HUES48 (cell line): ENCODE data around the gene KRT85.

ENCODE experiments used
- H3K27ac ChIP-seq: one replicate; pipeline ENCODE4 v1.7.0; 2013; ENCODE audit warnings: low read depth, low read length, inconsistent platforms
- H3K27me3 ChIP-seq: 2 replicates; pipeline ENCODE4 v1.6.1; 2013; ENCODE audit warnings: mild to moderate bottlenecking, low read length; ENCODE audit not compliant: control insufficient read depth, insufficient read depth
- H3K36me3 ChIP-seq: 2 replicates; pipeline ENCODE4 v1.6.1; 2013; ENCODE audit warnings: low read length; ENCODE audit not compliant: control insufficient read depth, insufficient read depth
- H3K4me1 ChIP-seq: 2 replicates; pipeline ENCODE4 v1.6.1; 2013; ENCODE audit warnings: mild to moderate bottlenecking, low read length; ENCODE audit not compliant: control insufficient read depth, insufficient read depth
- H3K4me3 ChIP-seq: 2 replicates; pipeline ENCODE4 v1.5.1; 2013; ENCODE audit warnings: mild to moderate bottlenecking, low read depth, low read length
- H3K9ac ChIP-seq: 2 replicates; pipeline ENCODE4 v1.6.1; 2013; ENCODE audit warnings: mild to moderate bottlenecking, low read depth, low read length, moderate library complexity
- H3K9me3 ChIP-seq: 2 replicates; pipeline ENCODE4 v1.6.1; 2013; ENCODE audit warnings: low read length; ENCODE audit not compliant: control insufficient read depth, insufficient read depth

The KRT85 gene

GRCh38 chr12:52380271-52380694 lies 13.0 kb upstream of the KRT85 start:
- H3K36me3 ChIP-seq, result no peaks in the 10 kb centered on the region
- no peak overlapping the region for H3K4me3 ChIP-seq

DNA sequence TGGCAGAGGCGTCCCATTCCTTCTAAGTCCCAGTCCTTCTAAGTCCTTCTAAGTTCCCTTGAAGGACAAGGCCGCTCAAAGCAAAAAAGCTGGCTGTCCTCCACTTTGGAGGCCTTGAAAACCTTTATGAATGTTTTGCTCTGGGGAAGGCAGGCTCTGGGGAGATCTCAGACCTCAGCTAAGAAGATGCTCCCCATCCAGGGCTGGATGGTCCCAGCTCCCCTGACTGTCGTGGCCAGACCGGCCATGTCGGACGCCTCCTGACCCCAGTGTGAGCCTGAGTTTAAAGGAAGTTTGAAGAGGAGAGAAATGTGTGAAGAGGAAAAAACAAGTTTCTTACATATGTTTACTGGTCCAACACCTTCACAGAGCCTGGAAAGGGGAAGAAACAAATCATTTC lies 12.3 kb upstream of the KRT85 start:
- H3K4me1 ChIP-seq, result no peaks in the 10 kb centered on the region
- no peaks in the 10 kb centered on the region for H3K36me3 ChIP-seq
- no peaks in the 10 kb centered on the region for H3K9me3 ChIP-seq
- H3K4me3 ChIP-seq, result no peak overlapping the region
- no peak overlapping the region for H3K27ac ChIP-seq
- H3K27me3 ChIP-seq, result no peaks in the 10 kb centered on the region
- H3K9ac ChIP-seq, result no peak overlapping the region

More at GRCh38 chr12:52380271-52380694, 13.0 kb upstream of the KRT85 start:
- Histone ChIP-seq H3K27me3 (no peaks in the 10 kb centered on the region), H3K4me1 (no peaks in the 10 kb centered on the region), H3K27ac (no peak overlapping the region), H3K9ac (no peak overlapping the region), H3K9me3 (no peaks in the 10 kb centered on the region)

DNA sequence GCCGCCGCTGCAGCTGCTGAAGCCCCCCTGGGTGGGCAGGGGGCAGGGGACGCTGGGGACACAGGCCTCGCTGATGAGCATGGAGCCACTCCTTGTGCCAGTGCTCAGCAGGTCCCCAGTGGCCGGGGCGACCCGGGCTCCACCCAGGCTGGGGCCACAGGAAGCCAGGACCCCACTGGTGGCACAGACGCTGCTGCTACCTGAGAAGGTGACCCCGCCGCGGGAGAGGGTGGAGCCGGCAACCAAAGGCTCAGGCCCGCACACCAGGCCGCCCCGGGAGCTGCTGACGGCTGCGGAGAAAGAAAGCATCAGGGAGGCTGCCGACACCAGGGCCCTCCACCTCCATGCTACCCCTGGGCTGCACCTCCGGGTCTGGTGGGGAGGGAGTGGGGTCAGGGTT lies 10.8 kb upstream of the KRT85 start:
- Histone ChIP-seq H3K27me3 (no peaks in the 10 kb centered on the region), H3K9me3 (no peaks in the 10 kb centered on the region)

GRCh38 chr12:52377266-52377665 lies 10.0 kb upstream of the KRT85 start:
- no peaks in the 10 kb centered on the region for H3K9me3 ChIP-seq
- H3K27me3 ChIP-seq, result no peaks in the 10 kb centered on the region
- no peak overlapping the region for H3K4me3 ChIP-seq
- no peak overlapping the region for H3K9ac ChIP-seq
- no peak overlapping the region for H3K27ac ChIP-seq
- H3K36me3 ChIP-seq, result no peaks in the 10 kb centered on the region
- H3K4me1 ChIP-seq, result no peaks in the 10 kb centered on the region

More for the DNA sequence above, 10.8 kb upstream of the KRT85 start:
- Histone ChIP-seq H3K36me3 (no peaks in the 10 kb centered on the region), H3K4me1 (no peaks in the 10 kb centered on the region), H3K9ac (no peak overlapping the region), H3K27ac (no peak overlapping the region), H3K4me3 (no peak overlapping the region)

DNA sequence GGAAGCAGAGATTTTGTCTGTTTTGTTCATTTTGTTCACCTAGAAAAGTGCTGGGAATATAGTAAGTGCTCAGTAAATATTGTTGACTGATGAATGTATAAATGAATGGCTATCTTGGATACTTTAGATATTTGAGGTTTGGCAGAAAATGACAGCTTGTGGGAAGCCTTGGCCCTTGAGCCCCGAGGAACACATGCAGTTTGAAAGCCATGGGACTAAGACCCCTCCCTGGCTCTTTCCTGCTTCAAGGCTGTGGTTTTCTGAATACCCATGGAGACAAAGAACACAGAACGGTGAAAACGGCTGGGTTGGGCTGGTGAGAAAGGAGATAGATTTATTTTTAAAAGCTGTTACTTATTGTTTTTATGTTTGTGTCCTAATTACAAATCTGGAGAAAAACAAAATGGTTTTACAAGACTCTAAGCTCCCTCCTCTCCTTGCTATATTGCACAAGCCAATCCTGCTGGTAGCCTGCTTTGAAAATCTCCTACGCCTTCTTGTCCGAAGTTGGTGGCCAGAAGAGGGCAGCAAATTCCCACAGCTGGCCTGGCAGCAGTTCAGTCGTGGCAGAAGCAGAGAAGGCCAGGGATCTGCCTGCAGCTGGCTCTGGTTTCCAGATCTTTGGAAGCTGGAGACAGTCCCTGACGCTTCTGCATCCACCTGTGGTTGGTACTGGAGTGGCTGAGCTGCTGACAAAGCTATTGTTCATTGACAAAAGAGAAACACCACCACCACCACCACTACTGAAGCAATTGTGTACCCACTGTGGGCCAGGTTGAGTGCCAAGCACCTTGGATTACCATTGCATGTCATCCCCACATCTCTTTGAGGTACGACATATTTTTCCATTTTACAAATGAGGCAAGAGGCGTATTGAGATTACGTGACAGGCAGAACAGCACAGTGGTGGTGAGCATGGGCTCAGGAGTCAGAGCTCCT lies 5.2 kb upstream of the KRT85 start:
- H3K36me3 ChIP-seq, result no peaks in the 10 kb centered on the region
- H3K4me1 ChIP-seq, result no peaks in the 10 kb centered on the region
- no peak overlapping the region for H3K27ac ChIP-seq
- no peaks in the 10 kb centered on the region for H3K27me3 ChIP-seq
- no peak overlapping the region for H3K9ac ChIP-seq
- H3K4me3 ChIP-seq, result no peak overlapping the region
- H3K9me3 ChIP-seq, result no peaks in the 10 kb centered on the region

GRCh38 chr12:52371716-52372115 lies 4.4 kb upstream of the KRT85 start:
- no peaks in the 10 kb centered on the region for H3K9me3 ChIP-seq
- no peak overlapping the region for H3K27ac ChIP-seq
- H3K4me3 ChIP-seq, result no peak overlapping the region
- no peak overlapping the region for H3K9ac ChIP-seq
- no peaks in the 10 kb centered on the region for H3K27me3 ChIP-seq
- no peaks in the 10 kb centered on the region for H3K36me3 ChIP-seq
- no peaks in the 10 kb centered on the region for H3K4me1 ChIP-seq

DNA sequence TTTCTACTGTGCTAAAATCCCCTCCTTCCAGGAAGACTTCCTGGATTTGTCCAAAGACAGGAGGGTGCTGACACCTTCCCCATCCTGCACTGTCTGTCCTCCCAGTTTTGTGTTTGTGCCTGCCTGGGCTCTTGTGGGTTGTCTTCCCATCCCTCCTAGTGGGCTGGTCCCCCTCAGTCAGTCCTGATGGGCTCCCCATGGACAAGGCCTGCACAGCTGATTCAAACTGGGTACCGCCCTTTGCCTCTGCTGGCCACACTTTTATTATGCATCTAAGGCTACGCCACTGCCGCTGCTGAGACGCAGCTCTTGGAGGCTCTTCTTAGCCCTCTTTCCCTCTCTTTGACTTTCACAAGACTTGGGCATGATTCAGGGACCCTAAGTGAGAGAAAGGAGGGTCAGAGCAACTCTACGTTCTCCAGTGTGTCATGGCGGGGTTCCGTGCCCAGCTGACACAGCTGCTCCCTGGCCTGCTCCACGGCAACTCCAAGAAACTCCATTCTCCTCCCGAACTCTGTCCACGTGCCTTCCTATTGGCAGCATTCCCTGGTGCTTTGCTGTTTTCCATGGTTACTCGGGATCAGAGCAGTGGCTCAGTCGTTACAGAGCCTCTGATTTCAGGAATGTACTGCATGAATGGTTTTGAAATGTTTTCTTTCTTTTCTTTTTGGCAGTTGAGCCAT lies 3.8 kb upstream of the KRT85 start:
- H3K36me3 ChIP-seq, result no peaks in the 10 kb centered on the region
- H3K9ac ChIP-seq, result no peak overlapping the region
- H3K4me3 ChIP-seq, result no peak overlapping the region
- no peaks in the 10 kb centered on the region for H3K4me1 ChIP-seq
- no peak overlapping the region for H3K27ac ChIP-seq
- H3K27me3 ChIP-seq, result no peaks in the 10 kb centered on the region
- no peaks in the 10 kb centered on the region for H3K9me3 ChIP-seq

GRCh38 chr12:52369809-52370208 lies 2.5 kb upstream of the KRT85 start:
- no peak overlapping the region for H3K9ac ChIP-seq
- H3K4me3 ChIP-seq, result no peak overlapping the region
- H3K36me3 ChIP-seq, result no peaks in the 10 kb centered on the region
- H3K4me1 ChIP-seq, result no peaks in the 10 kb centered on the region
- no peaks in the 10 kb centered on the region for H3K9me3 ChIP-seq
- H3K27me3 ChIP-seq, result no peaks in the 10 kb centered on the region; the same call in 1 of the 2 replicates
- no peak overlapping the region for H3K27ac ChIP-seq

- no peaks in the 10 kb centered on the region for H3K4me1 ChIP-seq
- no peaks in the 10 kb centered on the region; the same call in 1 of the 2 replicates for H3K27me3 ChIP-seq
- no peak overlapping the region for H3K27ac ChIP-seq
- H3K9ac ChIP-seq, result no peak overlapping the region
- no peaks in the 10 kb centered on the region for H3K9me3 ChIP-seq
- H3K4me3 ChIP-seq, result no peak overlapping the region
- no peaks in the 10 kb centered on the region for H3K36me3 ChIP-seq
Observed at GRCh38 chr12:52369211-52369610, 1.9 kb upstream of the KRT85 start.

DNA sequence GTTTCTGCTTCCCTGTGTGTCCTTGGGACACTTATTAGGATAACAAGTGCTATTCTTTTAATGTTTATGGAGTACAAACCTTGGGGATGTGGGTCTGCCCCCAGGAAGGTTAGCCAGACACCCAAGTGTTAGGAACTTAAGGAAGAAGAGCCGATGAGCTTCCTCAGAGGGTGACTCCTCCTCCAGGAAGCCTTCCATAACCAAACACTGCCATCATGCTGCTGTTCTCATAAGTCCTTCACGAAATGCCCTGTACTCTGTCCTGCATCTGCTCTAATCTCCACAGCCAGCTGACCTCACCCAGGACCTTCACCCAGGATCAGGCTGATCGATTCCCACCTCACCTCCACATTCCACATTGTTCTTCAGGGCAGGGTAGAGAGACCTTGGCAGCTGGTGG lies 1.2 kb upstream of the KRT85 start:
- Histone ChIP-seq H3K36me3 (no peaks in the 10 kb centered on the region), H3K27me3 (no peaks in the 10 kb centered on the region; the same call in 1 of the 2 replicates), H3K4me3 (no peak overlapping the region), H3K9ac (no peak overlapping the region), H3K27ac (no peak overlapping the region), H3K9me3 (no peaks in the 10 kb centered on the region), H3K4me1 (no peaks in the 10 kb centered on the region)

GRCh38 chr12:52367876-52368275 lies 595 bp upstream of the KRT85 start:
- Histone ChIP-seq H3K9me3 (no peaks in the 10 kb centered on the region), H3K4me1 (no peaks in the 10 kb centered on the region), H3K27ac (no peak overlapping the region), H3K9ac (no peak overlapping the region), H3K4me3 (no peak overlapping the region), H3K27me3 (no peaks in the 10 kb centered on the region; the same call in 1 of the 2 replicates), H3K36me3 (no peaks in the 10 kb centered on the region)
